ENCODE results near the gene ITGB1BP1.

DNA sequence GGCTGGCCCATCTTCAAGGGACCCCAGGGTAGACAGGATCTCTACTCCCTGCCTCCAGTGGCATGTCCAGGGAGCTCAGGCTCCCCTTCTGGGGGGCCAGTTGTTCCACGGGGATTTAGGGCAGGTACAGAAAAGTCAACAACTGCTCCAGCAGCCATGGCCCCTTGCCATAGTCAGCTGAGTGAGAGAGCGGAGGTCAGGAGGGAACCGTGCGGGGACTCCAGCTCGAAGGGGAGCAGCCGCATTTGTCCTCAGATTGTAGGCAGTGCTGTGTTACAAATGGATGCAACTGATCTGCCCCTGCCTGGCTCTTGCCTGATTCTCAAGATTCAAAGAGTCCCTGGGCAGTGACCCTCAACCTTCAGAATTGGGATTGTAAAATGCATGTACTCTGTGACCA lies 49.9 kb downstream of the ITGB1BP1 start:
- TF ChIP-seq, protein P1, sequence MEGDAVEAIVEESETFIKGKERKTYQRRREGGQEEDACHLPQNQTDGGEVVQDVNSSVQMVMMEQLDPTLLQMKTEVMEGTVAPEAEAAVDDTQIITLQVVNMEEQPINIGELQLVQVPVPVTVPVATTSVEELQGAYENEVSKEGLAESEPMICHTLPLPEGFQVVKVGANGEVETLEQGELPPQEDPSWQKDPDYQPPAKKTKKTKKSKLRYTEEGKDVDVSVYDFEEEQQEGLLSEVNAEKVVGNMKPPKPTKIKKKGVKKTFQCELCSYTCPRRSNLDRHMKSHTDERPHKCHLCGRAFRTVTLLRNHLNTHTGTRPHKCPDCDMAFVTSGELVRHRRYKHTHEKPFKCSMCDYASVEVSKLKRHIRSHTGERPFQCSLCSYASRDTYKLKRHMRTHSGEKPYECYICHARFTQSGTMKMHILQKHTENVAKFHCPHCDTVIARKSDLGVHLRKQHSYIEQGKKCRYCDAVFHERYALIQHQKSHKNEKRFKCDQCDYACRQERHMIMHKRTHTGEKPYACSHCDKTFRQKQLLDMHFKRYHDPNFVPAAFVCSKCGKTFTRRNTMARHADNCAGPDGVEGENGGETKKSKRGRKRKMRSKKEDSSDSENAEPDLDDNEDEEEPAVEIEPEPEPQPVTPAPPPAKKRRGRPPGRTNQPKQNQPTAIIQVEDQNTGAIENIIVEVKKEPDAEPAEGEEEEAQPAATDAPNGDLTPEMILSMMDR (IDR thresholded peaks at IDR 0.05): no peak
- TF ChIP-seq POLR2A (IDR thresholded peaks at IDR 0.05) (no peak), POLR2AphosphoS5 (IDR thresholded peaks at IDR 0.05) (no peak)
